Endothelial cell of umbilical vein (primary cell): ENCODE data around the gene MEF2D. TPM values are rescaled to one million over a fixed set of nuclear protein-coding genes. Genes with fewer than 3 reads are reported as not detected.

Experiments
- BruUV-seq: library from RNA; stranded (reverse); fragments of 400-500 nt; replicated peaks from 2 replicates; lab custom pipeline; 2021; lab: Mats Ljungman, UMichigan
- CTCF ChIA-PET: fragments of 300-600, 350-600 bp; sonication (Branson Sonifier 250); formaldehyde crosslinking; loops from one replicate; lab custom pipeline; 2021; ENCODE audit warnings: antibody characterized with exemption, inconsistent platforms; lab: Charles Lee
- POLR2A ChIA-PET: fragments of 300-600, 350-600 bp; sonication (Branson Sonifier 250); formaldehyde crosslinking; loops from one replicate; lab custom pipeline; 2021; ENCODE audit warnings: antibody characterized with exemption, inconsistent platforms; lab: Charles Lee
- DNase-seq: peaks from one replicate; pipeline ENCODE4 v3.0.0-alpha.2; 2011; ENCODE audit warnings: low read depth, low spot score
- FAIRE-seq: peaks from 2 replicates; lab custom pipeline; 2011; peaks lifted over from hg19 to GRCh38; lab: Jason Lieb, UNC
- H2AFZ ChIP-seq: 2 replicates; pipeline ENCODE4 v1.6.0; 2012; ENCODE audit warnings: low read depth, low read length, control low read depth, inconsistent platforms
- H3K27ac ChIP-seq: 2 replicates; pipeline ENCODE4 v1.5.1; 2011; ENCODE audit warnings: low read depth, mild to moderate bottlenecking, control low read depth, low read length, moderate library complexity; ENCODE audit not compliant: insufficient read depth
- H3K27me3 ChIP-seq, 2 experiments: 2 replicates each; pipeline versions ENCODE4 v1.6.0 to v1.6.1; 2011; ENCODE audit warnings: low read length in 2 of 2, mixed read lengths in 1 of 2; ENCODE audit not compliant: control insufficient read depth in 2 of 2, insufficient read depth in 2 of 2
- H3K36me3 ChIP-seq, 2 experiments: 2 replicates in 1 of 2; 3 replicates in 1 of 2; pipeline ENCODE4 v1.5.1; 2011; ENCODE audit warnings: low read length in 2 of 2, mild to moderate bottlenecking in 1 of 2, moderate library complexity in 1 of 2; ENCODE audit not compliant: control insufficient read depth in 2 of 2, insufficient read depth in 2 of 2; ENCODE audit errors: extremely low read depth in 1 of 2
- H3K4me1 ChIP-seq: 3 replicates; pipeline ENCODE4 v1.5.1; 2011; ENCODE audit warnings: mild to moderate bottlenecking, low read length; ENCODE audit not compliant: control insufficient read depth, insufficient read depth; ENCODE audit errors: extremely low read depth
- H3K4me2 ChIP-seq: 2 replicates; pipeline ENCODE4 v1.6.1; 2011; ENCODE audit warnings: low read length, control low read depth, mixed read lengths; ENCODE audit not compliant: insufficient read depth
- H3K4me3 ChIP-seq, 3 experiments: fragments of 200-600 bp in 1 of 3; sonication (generic), shearing (Covaris generic) in 1 of 3; replicated peaks in 1 of 3; 2 replicates each; pipeline ENCODE4 v1.5.1; 2011 to 2016; ENCODE audit warnings: control low read depth in 3 of 3, low read length in 3 of 3, mild to moderate bottlenecking in 2 of 3, inconsistent platforms in 1 of 3, low read depth in 1 of 3, moderate library complexity in 1 of 3; ENCODE audit not compliant: insufficient read depth in 1 of 3
- H3K79me2 ChIP-seq: 2 replicates; pipeline ENCODE4 v1.6.0; 2012; ENCODE audit warnings: low read length, inconsistent platforms; ENCODE audit not compliant: control insufficient read depth, insufficient read depth
- H3K9ac ChIP-seq: replicated peaks from 2 replicates; pipeline ENCODE3; 2011; ENCODE audit warnings: low read length, control low read depth; ENCODE audit not compliant: insufficient read depth; ENCODE audit errors: extremely low read depth
- H3K9me1 ChIP-seq: replicated peaks from 3 replicates; pipeline ENCODE4 v1.6.0; 2011; ENCODE audit warnings: mild to moderate bottlenecking, low read length; ENCODE audit not compliant: control insufficient read depth, insufficient read depth; ENCODE audit errors: extremely low read depth
- H3K9me3 ChIP-seq: replicated peaks from 2 replicates; pipeline ENCODE4 v1.5.1; 2012; ENCODE audit warnings: low read length, inconsistent platforms; ENCODE audit not compliant: control insufficient read depth, insufficient read depth
- H4K20me1 ChIP-seq: replicated peaks from 2 replicates; pipeline ENCODE3; 2011; ENCODE audit warnings: mild to moderate bottlenecking, low read length; ENCODE audit not compliant: control insufficient read depth, insufficient read depth; ENCODE audit errors: extremely low read depth
- EZH2 ChIP-seq: IDR thresholded peaks from 2 replicates; pipeline ENCODE4 v1.6.1; 2012; ENCODE audit warnings: borderline replicate concordance, low read depth, mild to moderate bottlenecking, moderate library complexity, low read length, inconsistent platforms; ENCODE audit not compliant: severe bottlenecking
- FOS ChIP-seq: IDR thresholded peaks from 2 replicates; pipeline ENCODE4 v1.6.1; 2011; ENCODE audit warnings: mild to moderate bottlenecking, low read length, moderate library complexity, borderline replicate concordance; ENCODE audit not compliant: insufficient read depth
- GATA2 ChIP-seq: IDR thresholded peaks from 2 replicates; pipeline ENCODE4 v1.7.0; 2011; ENCODE audit warnings: low read depth, mild to moderate bottlenecking, moderate library complexity, mixed read lengths, low read length; ENCODE audit not compliant: insufficient read length, insufficient read depth
- JUN ChIP-seq: IDR thresholded peaks from 2 replicates; pipeline ENCODE4 v1.6.1; 2011; ENCODE audit warnings: borderline replicate concordance, low read depth; ENCODE audit not compliant: insufficient read length, insufficient read depth
- MYC ChIP-seq: IDR thresholded peaks from one replicate; pipeline ENCODE4 v1.6.1; 2011; ENCODE audit warnings: mild to moderate bottlenecking, low read depth, low read length
- POLR2A ChIP-seq: IDR thresholded peaks from 2 replicates; pipeline ENCODE4 v1.6.1; 2012; ENCODE audit warnings: low read depth, mild to moderate bottlenecking, control low read depth, low read length
- POLR2AphosphoS5 ChIP-seq: IDR thresholded peaks from 2 replicates; pipeline ENCODE4 v1.6.1; 2012; ENCODE audit warnings: low read depth, mild to moderate bottlenecking, control low read depth, low read length, moderate library complexity; ENCODE audit not compliant: insufficient read depth
- dilution Hi-C: fragments of 300-500 bp; cut with MboI; formaldehyde crosslinking; loops from one replicate; pipeline ENCODE4 v1.15.0; 2019; ENCODE audit warnings: low sequenced_read_pairs; ENCODE audit not compliant: extremely low pct_ligation_motif_present
- intact Hi-C: fragments of 100-400 bp; cut with micrococcal nuclease; formaldehyde crosslinking; loops from one replicate; pipeline ENCODE4 v1.10.0; 2022
- polyA plus RNA-seq, 4 experiments: library from polyadenylated mRNA; depleted of rRNA in 3 of 4; stranded (reverse) in 3 of 4; unstranded in 1 of 4; fragments of >200 nt; gene quantifications; 2 replicates each; pipeline versions ENCODE4 v1.2.1 to v1.2.3, GENCODE V29; 2011 to 2012; ENCODE audit warnings: missing spikeins in 1 of 4
- total RNA-seq: library from RNA; stranded (reverse); gene quantifications from 2 replicates; pipeline ENCODE4 v1.2.3, GENCODE V29; 2021
- TF ChIP-seq, protein P1 (sequence below), 2 donors: IDR thresholded peaks; 1 replicate in 1 of 2; 2 replicates in 1 of 2; pipeline ENCODE4 v1.5.1; 2011; ENCODE audit warnings: low read length in 2 of 2, mild to moderate bottlenecking in 2 of 2, moderate library complexity in 2 of 2, control low read depth in 1 of 2, inconsistent platforms in 1 of 2, low read depth in 1 of 2; ENCODE audit not compliant: insufficient read depth in 1 of 2; ENCODE audit errors: extremely low read depth in 1 of 2
- TF ChIP-seq, protein P2 (sequence below): IDR thresholded peaks from 2 replicates; pipeline ENCODE4 v1.6.1; 2011; ENCODE audit not compliant: insufficient read depth, insufficient read length

Gene MEF2D
- total and polyA plus RNA-seq, 2 donors (not counting 3 experiments of a cell fraction or from before 2014, with no cell fraction given) = 45.4 to 52.2 TPM

DNA sequence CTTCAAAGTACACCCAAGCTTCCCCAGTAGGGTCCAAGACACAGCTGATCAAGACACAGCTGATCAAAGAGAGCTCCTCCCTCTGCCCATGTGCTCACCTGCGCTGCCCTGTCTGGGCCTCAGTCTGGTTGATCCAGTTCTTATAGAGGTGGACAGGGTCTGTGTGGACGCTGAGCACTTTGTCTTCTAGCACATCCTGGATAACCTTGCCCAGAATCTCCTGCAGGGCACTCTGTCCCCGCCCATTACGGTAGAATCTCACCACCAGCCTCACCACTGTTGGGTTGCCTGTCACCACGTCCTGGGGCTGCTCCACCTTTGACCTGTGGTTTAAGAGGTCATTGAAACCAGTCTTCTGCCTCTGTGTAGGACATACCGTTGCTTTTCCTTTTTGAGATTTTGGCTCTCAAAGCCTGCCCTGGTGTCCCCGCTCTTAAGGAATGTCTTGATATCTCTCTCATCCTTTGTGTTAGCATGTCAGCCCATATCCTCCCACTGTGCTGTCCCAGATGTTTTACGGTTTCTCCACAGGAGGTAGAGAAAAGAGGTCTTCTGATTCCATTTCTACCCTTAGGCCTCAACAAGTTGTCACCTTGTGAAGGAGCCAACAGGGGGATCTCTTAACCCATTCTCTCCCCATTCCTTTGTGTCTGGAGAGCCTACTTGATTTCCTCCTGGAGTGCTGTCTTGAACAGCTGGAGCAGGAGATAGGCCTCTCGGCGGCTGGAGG is 38.3 kb upstream of the MEF2D start:
- dilution Hi-C loops (no loop called here), intact Hi-C loops (no loop called here)
- Histone ChIP-seq H3K27ac (no peak overlapping the region), H3K4me3 (no peak overlapping the region), H3K9me3 (no peaks in the 10 kb centered on the region), H3K4me2 (no peak overlapping the region), H3K79me2 (no peaks in the 10 kb centered on the region), H3K9me1 (no peaks in the 10 kb centered on the region), H2AFZ (no peak overlapping the region), H3K27me3 (no peaks in the 10 kb centered on the region), H4K20me1 (no peaks in the 10 kb centered on the region), H3K4me1 (no peaks in the 10 kb centered on the region), H3K9ac (no peak overlapping the region), H3K36me3 (peaks cover 6 to 11% of the 10 kb centered on the region in 2 experiments)
- TF ChIP-seq, protein P1, sequence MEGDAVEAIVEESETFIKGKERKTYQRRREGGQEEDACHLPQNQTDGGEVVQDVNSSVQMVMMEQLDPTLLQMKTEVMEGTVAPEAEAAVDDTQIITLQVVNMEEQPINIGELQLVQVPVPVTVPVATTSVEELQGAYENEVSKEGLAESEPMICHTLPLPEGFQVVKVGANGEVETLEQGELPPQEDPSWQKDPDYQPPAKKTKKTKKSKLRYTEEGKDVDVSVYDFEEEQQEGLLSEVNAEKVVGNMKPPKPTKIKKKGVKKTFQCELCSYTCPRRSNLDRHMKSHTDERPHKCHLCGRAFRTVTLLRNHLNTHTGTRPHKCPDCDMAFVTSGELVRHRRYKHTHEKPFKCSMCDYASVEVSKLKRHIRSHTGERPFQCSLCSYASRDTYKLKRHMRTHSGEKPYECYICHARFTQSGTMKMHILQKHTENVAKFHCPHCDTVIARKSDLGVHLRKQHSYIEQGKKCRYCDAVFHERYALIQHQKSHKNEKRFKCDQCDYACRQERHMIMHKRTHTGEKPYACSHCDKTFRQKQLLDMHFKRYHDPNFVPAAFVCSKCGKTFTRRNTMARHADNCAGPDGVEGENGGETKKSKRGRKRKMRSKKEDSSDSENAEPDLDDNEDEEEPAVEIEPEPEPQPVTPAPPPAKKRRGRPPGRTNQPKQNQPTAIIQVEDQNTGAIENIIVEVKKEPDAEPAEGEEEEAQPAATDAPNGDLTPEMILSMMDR (IDR thresholded peaks at IDR 0.05; ENCODE audit: extremely low read depth in 1 of 2, insufficient read depth in 1 of 2, low read depth in 1 of 2, low read length in 2 of 2) = no peak
- TF ChIP-seq EZH2 (no peak), POLR2A (no peak), FOS (no peak), MYC (no peak), GATA2 (no peak), JUN (no peak), POLR2AphosphoS5 (no peak)
- TF ChIP-seq, protein P2, sequence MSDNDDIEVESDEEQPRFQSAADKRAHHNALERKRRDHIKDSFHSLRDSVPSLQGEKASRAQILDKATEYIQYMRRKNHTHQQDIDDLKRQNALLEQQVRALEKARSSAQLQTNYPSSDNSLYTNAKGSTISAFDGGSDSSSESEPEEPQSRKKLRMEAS = no peak
- no peak for DNase-seq
- POLR2A ChIA-PET = no interaction called here
- CTCF ChIA-PET = interaction anchor here (1.3 to 2.4 kb wide), 2 partner anchors 58 kb away, joined by 5 to 13 read pairs; no protein-coding TSS in a partner anchor
- no TSS peak for BruUV-seq
- no peak for FAIRE-seq
